ENCODE measurements around the gene PPP1R2C.

DNA sequence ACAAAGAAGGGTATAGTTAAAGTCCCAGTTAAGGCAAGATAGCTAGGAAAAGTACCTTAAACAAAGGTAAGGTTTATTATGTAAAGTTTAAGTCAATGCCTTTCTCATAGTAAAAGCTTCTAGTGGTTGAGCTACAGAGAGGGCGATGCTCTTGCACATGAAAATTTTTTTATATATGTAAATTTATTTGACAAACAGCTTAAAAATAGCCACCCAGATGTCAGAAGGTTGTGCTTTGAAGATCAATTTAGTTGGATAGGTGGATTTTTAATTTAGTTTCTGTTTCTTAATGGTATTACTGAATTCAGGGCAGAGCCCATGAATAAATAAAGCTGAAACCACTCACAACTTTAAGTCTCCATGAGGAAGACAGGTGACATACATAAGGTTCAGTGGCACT is 29.4 kb upstream of the PPP1R2C start:
- TF ChIP-seq, protein P1, sequence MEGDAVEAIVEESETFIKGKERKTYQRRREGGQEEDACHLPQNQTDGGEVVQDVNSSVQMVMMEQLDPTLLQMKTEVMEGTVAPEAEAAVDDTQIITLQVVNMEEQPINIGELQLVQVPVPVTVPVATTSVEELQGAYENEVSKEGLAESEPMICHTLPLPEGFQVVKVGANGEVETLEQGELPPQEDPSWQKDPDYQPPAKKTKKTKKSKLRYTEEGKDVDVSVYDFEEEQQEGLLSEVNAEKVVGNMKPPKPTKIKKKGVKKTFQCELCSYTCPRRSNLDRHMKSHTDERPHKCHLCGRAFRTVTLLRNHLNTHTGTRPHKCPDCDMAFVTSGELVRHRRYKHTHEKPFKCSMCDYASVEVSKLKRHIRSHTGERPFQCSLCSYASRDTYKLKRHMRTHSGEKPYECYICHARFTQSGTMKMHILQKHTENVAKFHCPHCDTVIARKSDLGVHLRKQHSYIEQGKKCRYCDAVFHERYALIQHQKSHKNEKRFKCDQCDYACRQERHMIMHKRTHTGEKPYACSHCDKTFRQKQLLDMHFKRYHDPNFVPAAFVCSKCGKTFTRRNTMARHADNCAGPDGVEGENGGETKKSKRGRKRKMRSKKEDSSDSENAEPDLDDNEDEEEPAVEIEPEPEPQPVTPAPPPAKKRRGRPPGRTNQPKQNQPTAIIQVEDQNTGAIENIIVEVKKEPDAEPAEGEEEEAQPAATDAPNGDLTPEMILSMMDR (IDR thresholded peaks at IDR 0.05; ENCODE audit: insufficient read depth, low read length, poor library complexity, severe bottlenecking), result no peak
- TF ChIP-seq EZH2phosphoT487 (conservative IDR thresholded peaks at IDR 0.05; ENCODE audit: low read length), result no peak

Data from SU-DHL-6 (cell line).